ENCODE measurements around the gene MGMT.

Gene MGMT

DNA sequence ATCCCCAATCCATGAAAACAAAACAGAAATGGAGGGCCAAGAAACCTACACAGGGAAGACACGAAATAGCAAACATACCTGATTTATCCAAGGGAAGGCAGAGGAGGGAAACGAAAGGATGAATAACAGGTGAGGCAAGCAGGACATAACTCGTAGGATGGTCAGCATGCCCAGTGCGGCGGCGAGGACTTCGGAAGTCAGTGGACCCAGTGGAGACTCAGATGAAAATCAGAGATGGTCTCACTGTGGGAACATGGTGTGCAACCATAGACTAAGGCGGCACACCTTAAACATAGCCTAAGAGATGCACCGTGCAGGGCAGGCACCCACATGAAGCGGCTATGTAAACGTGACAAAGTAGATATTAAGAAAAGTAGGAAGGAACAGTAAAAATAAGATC is 157.5 kb downstream of the MGMT start:
- no peak for DNase-seq (ENCODE audit: low read depth in 2 of 2)

DNA sequence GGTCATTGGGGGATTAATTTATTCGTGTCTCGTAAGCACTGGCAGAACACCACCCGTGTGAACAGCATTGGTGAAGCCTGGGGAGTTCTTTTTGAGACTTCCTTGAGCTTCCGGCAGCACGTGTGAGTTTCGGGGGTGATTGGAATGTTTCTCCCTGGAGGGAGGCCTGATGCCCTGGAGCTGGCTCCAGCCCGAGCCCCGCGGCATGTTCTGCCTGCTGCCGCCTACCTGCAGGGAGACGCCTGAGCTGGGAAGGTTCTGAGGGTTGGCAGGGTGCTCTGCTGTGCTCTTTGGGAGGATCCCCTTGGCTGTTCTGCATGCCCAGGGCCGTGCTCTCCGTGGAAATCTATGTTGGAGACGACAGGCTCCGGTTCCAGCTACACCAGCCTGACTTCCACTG is 159.3 kb downstream of the MGMT start:
- no peak for DNase-seq (ENCODE audit: low read depth in 2 of 2)

DNA sequence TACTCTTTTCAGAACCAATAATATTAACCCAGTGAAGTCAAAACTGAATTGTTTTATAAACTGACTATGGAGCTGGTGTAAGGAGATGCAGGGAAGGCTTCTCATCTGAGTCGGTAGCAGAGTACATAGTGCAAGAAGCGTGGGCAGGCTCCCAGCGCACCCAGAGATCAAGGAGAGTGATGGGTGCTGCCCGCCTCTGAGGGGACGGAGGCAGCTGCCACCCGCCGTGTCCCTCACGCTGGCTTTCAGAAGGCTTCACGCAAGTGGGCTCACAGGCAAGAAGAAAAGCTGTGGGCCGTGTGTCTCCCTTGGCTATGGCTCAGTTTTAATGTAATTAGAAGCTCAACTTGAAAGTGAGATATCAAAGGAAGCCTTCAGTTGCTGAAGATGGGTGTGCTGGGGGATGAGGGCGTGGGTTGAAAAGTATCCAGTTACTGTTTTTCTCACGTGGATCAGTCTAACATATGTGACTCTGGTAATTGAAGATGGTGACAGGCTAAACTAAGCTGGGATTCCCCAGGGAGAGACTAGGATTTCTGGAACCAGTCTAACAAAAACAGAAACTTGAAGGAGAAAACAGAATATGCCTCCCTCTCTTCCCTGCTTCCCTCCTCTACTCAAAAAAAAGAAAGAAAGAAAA is 159.9 kb downstream of the MGMT start:
- DNase-seq (ENCODE audit: low read depth in 2 of 2): no peak

DNA sequence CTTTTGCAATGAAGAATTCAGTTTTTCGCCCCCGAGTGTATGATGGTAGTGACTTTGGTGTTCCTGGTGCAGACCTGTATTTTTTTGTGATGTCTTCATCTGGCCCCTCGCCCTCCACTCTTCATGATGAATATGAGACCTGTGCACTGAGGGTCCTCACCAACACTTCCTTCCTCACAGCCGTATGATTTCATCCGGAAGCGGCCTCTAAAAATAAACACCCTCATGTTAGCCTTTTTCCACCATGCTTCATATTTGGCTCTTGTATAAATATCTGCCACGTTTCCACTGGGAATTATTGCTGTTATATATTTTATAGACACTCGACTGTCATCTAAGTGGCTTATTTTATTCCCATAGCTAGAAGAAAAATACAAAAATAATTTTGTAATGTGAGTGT is 160.4 kb downstream of the MGMT start:
- no peak for DNase-seq (ENCODE audit: low read depth in 2 of 2)

DNA sequence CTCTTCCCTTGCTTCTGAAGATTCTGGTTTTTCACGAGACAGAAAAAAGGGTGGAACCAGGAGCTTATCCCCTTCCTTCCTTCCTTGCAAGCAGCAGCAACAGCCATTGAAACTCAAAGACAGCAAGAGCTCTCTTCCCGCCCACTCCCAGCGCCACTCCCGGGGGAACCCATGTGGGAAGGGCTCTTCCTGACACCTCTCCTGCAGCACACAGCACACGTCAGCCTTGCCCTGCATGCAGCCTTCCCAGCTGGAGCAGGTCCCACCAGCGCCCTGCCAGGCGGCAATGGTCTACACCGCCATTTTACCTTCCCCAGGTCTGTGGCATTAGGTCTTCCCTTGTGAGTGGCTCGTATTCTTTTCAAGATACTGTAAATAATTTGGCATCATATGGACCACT is 161.8 kb downstream of the MGMT start:
- DNase-seq (ENCODE audit: low read depth in 2 of 2): no peak

DNA sequence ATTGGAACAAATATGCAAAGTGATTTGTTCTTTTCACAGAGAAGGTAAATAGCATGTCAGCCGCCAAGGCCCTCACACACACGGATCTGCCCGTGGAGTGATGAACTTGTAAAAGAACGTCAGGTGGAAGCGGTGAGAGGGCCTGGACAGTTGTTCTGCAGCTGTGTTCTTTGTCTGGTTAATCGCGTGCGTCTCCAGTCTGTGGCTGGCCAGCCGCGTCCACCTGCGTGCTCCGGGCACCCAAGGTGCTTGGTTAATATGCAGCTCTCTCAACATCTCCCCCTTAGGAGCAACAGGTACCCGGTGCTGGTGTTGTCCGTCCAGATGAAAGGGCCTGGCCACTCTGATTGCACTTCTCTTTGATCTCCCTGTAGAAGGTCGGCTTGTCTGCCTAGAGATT is 162.9 kb downstream of the MGMT start:
- no peak for DNase-seq (ENCODE audit: low read depth in 2 of 2)

DNA sequence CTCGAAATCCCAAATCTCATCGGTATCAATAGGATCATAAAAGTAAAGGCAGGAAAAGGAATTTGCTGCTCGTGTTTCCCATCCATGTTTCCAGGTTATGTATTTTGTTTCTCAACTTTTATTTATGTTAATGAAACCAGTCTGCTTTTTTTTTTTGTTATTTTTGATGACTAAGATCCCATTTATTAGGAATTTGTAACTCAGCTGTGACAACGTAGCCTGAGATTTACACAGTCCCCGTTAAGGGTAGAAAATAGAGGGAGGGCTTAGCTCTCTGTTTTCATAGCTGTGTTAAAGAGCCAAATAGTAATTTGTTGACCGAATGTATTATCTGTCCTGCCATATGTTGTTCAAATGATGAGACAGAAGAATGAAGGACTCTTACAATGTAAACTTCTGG is 164.0 kb downstream of the MGMT start:
- no peak for DNase-seq (ENCODE audit: low read depth in 2 of 2)

DNA sequence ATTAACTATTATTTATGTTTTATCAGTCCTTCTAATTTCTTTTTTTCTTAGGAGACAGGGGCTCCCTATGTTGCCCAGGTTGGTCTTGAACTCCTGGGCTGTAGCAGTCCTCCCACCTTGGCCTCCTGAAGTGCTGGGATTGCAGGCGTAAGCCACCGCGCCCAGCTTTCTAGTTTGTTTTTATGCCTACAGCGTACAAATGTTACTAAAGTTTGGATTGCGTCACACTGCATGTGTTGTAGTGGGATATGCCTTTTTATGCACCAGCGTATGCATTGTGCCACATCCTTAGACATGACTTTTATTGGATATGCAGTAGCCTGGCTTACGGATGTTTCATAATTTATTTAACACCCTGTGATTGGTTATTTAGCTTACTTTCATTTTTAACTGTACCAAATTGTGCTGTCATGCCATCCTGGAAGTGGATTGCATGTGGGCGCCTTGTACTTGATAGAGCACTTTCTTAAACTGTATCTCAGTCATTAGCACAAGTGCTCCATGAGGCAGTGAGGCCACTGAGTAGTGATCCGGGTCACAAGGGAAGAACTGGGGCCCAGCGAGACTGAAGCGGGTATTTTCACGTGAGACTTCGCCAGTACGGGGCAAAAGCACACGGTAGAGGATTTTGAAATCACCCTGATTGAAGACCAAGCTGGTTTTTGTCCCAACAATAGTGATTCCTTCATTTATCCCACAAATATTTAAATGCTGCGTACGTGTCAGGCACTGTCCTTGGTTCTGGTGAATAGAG is 165.0 kb downstream of the MGMT start:
- DNase-seq (ENCODE audit: low read depth in 2 of 2): no peak

DNA sequence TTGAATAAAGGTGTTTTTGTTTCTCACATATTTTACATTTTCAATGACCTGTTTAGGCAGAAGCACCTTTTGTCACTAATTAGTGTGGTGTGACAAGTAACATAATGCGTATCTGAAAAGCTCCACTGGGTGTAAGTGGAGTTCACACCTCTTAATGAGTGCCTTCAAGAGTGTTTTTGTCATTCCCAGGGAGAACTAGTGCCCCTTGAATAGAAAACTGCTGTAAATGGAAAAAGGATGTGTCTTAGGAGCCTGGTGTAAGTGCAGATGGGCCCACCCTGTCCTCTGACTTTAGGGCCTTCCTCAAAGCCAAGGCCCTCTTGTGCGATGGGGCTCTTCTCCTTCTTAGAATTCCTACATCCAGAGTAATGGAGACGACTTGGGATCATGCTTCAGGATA is 170.0 kb downstream of the MGMT start:
- no peak for DNase-seq (ENCODE audit: low read depth in 2 of 2)

DNA sequence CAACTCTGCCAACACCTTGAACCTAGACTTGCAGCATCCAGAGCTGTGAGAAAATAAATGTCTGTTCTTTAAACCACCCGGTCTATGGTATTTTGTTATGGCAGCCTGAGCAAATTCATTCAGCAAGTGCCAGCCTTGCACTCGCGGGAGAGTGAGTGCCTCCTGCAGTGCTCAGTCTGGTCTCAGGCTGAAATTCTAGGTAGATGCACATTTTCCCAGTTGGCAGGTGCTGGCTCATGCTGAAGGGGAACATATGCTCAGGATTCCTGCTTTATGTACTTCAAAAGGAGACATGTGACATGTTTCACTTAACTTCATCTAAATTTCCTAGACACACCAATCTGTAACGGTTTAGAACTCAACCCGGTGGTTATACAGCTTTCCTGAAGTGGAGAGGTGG is 170.8 kb downstream of the MGMT start:
- no peak for DNase-seq (ENCODE audit: low read depth in 2 of 2)

DNA sequence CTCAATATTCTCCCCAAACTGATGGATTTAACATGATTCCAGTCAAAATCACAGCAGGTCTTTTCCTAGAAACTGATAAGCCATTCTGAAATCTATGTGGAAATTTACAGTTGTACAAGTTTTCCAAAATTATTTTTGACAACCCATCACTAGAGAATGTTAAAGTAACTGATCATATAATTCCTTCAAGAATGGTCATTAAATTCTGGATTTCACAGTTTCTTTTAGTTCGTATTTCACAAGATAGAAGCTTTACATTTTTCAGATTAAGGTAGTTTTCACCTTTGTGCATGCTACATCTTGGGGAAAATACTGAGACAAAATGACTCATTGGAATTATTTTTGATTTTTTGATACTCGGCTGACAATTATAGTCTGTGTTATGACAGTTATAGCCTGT is 174.3 kb downstream of the MGMT start:
- DNase-seq (ENCODE audit: low read depth in 2 of 2): no peak

DNA sequence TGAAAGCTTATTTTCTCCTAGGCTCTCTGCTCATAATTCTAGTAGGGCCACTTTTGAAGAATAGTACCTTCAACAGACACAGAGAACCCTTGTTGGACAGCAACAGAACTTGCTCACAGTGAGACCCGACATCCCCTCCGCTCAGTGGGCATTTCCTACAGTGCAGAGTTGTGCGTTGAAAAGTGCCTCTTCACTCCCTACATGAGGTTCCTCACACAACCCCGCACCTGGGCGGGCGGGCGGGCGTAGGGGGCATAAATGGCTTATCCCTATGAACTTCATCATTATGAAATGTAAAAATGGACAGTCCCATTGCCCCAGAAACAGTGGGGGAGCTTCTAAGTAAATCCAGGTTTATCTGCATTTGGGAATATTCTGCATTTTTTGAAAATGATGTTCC is 174.9 kb downstream of the MGMT start:
- DNase-seq (ENCODE audit: low read depth in 2 of 2): no peak

DNA sequence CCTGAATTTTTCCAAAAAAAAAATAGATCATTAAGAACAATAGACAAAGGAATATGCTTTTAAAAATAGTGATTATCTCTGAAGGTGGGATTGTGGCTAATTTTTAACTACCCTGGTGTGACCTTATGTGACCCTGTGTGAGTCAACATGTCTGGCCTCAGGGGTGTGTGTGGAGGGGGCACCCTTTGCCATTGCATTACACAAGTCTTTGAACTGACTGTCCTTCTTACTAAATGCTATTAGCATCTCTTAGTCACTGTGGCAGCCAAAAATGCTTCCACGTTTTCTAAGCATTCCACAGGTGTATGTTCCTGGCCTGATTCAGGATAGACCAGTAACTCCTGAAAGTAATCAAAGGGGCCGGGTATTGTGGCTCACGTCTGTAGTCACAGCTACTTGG is 175.4 kb downstream of the MGMT start:
- DNase-seq (ENCODE audit: low read depth in 2 of 2): no peak

DNA sequence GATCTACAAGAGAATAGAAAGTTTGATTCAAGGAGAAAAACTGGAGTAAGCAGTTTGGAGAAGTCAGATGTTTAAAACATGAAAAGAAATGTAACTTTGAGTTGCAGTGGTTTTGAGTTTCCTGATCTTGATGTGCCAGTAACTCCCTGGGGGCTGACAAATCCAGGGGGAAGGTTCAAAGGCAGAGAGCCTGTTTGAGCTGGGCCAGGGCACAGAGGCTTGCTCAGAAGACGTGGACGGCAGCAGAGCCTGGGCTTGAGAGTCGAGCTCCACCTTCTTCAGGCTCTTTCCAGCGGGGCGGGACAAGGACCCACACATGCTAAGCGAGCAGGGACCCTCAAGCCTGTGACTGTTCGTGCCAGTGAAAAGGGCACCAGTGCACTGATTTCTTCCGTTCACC is 176.2 kb downstream of the MGMT start:
- DNase-seq (ENCODE audit: low read depth in 2 of 2): no peak

DNA sequence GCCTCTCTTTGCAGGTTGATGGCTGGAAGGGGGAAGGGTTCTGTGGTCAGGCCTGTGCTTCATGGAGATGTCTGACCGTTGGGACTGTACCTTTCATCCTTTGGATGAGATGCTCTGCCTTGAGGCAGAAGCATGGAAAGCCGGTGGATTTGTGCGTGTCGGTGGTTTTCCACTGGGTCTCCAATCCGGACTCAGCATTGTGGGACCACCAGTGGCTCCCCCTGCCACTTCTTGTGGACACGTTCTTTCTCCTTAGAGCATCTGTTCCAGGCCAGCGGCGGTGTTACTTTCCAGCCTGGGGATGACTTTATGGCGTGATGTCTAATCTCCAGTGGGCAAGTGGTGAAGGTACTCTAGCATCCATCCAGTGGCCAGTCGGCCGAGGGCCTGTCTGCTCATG is 178.4 kb downstream of the MGMT start:
- DNase-seq (ENCODE audit: low read depth in 2 of 2): no peak

DNA sequence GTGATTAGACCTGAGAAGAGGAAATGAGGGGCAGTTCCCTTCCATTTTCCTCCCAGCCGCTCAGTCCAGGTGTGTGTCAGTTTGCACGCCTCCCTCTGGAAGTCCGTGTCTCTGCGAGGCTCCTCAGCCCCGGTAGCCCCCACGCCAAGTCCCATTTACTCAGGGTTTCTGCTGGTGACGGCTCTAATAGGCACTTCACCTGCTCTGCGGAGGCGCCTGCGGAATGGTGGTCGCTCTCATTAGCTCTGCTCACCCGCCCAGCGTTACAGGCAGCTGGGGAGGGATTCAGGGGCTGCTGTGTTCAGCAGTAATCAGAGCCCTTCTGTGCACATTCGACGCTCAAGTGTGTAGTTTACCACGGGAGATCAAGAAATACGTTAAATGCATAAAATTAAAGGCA is 179.9 kb downstream of the MGMT start:
- no peak for DNase-seq (ENCODE audit: low read depth in 2 of 2)

DNA sequence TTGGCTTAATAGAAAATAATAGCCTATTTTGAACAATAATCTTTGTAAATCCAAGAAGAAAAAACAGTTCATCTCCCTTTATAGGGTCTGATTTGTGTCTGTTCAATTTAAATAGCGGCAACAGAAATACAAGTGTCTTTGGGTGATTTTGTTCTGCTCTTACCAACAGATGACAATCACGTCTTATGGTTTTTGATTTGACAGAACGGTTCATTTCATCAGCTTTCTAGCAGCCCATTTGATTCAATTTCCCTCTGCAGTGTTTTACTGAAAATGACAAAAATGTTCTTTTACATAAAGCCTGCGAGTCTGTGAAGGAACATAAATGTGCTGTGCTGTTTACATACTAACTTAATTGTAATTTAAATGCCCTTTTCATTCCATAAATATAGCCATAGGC is 180.5 kb downstream of the MGMT start:
- DNase-seq (ENCODE audit: low read depth in 2 of 2): no peak

DNA sequence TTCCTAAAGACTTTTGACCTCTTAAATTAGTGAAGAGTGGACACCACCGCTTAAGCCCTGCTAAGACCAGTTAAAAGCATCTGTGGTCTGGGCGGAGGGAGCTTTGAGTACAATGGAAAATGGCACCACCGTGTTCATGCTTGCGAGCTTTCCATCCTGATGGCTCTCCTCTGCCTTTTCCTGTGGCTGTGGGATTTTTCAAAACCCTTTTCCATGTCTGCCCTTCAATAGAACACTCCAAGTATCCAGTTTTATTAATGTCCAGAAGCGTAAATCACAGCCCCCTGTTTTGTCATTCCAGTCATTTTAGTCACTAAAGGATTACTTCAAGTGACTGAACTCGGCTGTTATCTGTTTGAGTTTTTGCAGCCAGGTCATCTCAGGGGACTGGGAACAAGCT is 181.8 kb downstream of the MGMT start:
- DNase-seq (ENCODE audit: low read depth in 2 of 2): no peak

DNA sequence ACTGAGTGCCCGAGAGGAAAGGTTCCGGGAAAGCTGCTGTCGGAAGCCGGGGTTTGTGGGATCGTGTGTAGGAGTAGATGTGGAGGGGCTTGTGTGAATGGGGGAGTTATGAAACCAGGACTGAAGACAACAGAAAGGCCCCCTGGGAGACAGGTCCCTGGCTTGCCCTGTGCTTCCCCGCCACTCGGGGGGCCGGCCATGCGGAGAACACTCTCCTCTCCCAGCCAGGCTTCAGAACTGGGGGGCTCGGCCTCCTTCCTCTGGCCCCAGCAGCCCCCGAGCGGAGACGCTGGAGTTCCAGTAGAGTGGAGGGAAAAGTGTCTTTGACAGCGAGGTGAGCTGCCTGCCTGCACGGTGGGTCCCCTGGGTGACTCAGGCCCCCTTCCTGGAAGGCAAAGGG is 185.0 kb downstream of the MGMT start:
- no peak for DNase-seq (ENCODE audit: low read depth in 2 of 2)

DNA sequence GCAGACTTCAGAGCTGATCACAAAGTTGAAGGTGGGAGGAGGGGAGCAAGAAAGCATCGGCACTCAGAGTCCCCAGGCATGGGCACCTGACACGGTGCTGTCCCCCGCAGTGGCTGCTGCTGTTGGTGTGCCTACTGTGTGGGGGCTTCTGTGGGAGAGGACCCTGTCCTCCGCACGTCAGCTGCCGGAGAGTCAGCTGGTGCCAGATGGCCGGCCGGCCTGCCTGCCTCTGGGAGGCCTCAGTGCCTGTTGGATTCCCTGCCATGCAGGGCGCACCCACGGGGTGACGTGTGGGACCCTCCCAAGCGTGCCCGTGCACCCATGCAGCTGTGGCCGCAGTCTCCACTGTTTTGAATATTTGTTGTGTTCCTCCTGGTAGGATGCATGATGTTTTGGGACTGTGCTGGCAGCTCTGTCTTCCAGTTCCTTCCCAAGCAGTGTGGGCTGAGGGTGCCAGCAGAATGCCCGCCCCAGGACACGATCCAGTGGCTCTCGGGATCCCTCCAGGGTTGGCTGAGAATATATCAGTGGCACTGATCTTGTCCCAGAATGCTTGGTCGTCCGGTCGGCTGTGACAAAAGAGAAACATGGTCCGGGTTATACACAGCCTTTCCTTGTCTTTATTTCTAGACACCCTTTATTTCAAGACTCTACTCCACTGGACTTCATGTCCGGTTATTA is 185.6 kb downstream of the MGMT start:
- no peak for DNase-seq (ENCODE audit: low read depth in 2 of 2)

DNA sequence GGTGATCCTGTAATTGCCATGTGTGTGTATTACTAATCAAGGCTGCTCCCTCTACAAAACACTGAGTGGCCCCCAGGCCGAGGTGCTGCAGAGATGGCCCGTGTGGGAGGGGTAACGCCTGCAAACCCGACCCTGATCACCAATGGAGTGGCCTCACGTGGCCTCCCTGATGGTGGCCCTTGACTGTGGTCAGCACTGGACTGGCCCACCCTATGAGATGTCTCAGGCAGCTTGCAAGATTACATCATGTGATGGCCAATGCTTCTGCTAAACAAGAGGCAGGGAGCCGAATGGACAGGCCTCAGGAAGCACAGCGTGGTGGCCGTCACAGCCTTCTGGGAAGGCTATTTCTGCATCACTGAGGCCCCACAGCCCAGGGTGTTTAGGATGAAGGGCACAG is 186.4 kb downstream of the MGMT start:
- DNase-seq (ENCODE audit: low read depth in 2 of 2): no peak

DNA sequence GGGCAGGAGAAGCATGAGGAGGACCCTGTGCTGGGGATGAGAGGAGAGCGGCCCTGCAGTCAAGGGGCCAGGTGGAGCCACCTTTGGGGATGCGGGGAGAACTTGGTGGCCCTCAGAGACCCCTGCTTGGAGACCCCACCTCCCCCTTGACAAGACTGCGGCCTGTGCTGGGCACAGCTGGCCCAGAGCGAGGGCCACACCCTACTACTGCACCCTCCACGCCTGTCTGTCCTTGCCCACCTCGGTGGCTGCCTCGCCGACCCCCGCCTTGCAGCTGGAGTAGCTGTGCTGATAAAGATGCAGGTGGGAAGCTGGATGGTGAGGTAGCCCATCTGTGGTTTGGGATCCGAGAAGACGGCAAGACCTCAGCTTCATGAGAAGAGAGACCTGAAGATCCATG is 186.8 kb downstream of the MGMT start:
- no peak for DNase-seq (ENCODE audit: low read depth in 2 of 2)

DNA sequence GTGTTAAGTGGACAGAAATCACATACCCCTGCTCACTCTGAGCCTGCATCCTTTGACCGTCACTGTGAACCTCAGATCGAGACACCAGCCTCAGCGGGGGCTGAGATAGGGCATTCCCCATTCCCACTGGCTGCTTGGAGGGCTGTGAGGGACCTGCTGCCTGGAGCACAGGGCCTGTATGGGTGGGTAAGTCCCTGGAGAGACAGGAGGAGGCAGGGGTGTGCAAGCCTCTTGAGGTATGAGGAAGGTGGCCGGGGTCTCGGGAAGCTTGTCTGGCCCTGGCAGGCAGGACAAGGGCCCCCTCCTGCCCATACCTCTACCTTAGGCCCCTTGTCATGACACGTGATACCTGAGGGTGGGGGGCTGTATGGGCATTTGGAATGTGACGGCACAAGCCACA is 187.4 kb downstream of the MGMT start:
- no peak for DNase-seq (ENCODE audit: low read depth in 2 of 2)
